IMR-90 (cell line): ENCODE results near the gene IER5L. TPM values are rescaled to one million over a fixed set of nuclear protein-coding genes. Genes with fewer than 3 reads are reported as not detected.

Experiments used
- ATAC-seq: fragments of 200-7000 bp; cut with Tn5 transposase; 2 replicates; pipeline ENCODE4 v1.9.1; 2020; ENCODE audit warnings: low read depth, mild to moderate bottlenecking, moderate library complexity
- BruUV-seq: library from RNA; stranded (reverse); fragments of 400-500 nt; replicated peaks from 2 replicates; lab custom pipeline; 2021; lab: Mats Ljungman, UMichigan
- CTCF ChIA-PET: fragments of 300-600 bp; formaldehyde crosslinking; extraction: SDS; loops from one replicate; lab custom pipeline; 2021; ENCODE audit warnings: antibody characterized with exemption; lab: Yijun Ruan, JAX
- POLR2A ChIA-PET: fragments of 300-600 bp; sonication (Branson Sonifier 250); formaldehyde crosslinking; loops from one replicate; lab custom pipeline; 2022; ENCODE audit warnings: antibody characterized with exemption; ENCODE audit not compliant: unreplicated experiment; lab: Charles Lee
- DNase-seq: peaks from one replicate; pipeline ENCODE4 v3.0.0; 2013
- H2AFZ ChIP-seq: replicated peaks from 2 replicates; pipeline ENCODE3; 2013; ENCODE audit warnings: low read length, mild to moderate bottlenecking; ENCODE audit not compliant: poor library complexity
- H2AK5ac ChIP-seq: 2 replicates; pipeline ENCODE4 v1.6.1; 2013; ENCODE audit warnings: low read depth, low read length, inconsistent platforms
- H2AK9ac ChIP-seq: replicated peaks from 2 replicates; pipeline ENCODE3; 2013; ENCODE audit warnings: mild to moderate bottlenecking, low read depth, low read length, moderate library complexity; ENCODE audit not compliant: poor library complexity
- H2BK120ac ChIP-seq: 2 replicates; pipeline ENCODE4 v1.6.1; 2013; ENCODE audit warnings: low read depth, low read length, inconsistent platforms
- H2BK15ac ChIP-seq: 3 replicates; pipeline ENCODE4 v1.6.1; 2013; ENCODE audit warnings: low read depth, low read length, inconsistent platforms
- H2BK20ac ChIP-seq: 2 replicates; pipeline ENCODE4 v1.6.1; 2013; ENCODE audit warnings: low read depth, mild to moderate bottlenecking, inconsistent platforms, low read length, moderate library complexity
- H2BK5ac ChIP-seq: 2 replicates; pipeline ENCODE4 v1.6.1; 2013; ENCODE audit warnings: mild to moderate bottlenecking, low read depth, low read length, inconsistent platforms; ENCODE audit not compliant: poor library complexity, severe bottlenecking
- H3K14ac ChIP-seq: replicated peaks from 2 replicates; pipeline ENCODE4 v1.6.1; 2013; ENCODE audit warnings: low read depth, low read length, inconsistent platforms
- H3K18ac ChIP-seq: 2 replicates; pipeline ENCODE4 v1.6.1; 2013; ENCODE audit warnings: low read depth, low read length, control low read depth
- H3K23ac ChIP-seq: 2 replicates; pipeline ENCODE4 v1.6.1; 2013; ENCODE audit warnings: low read depth, low read length, inconsistent platforms
- H3K27ac ChIP-seq: 2 replicates; pipeline ENCODE4 v1.5.1; 2013; ENCODE audit warnings: mild to moderate bottlenecking, control low read depth, low read length; ENCODE audit not compliant: insufficient read depth
- H3K27me3 ChIP-seq: 2 replicates; pipeline ENCODE4 v1.6.1; 2013; ENCODE audit warnings: low read length; ENCODE audit not compliant: control insufficient read depth, insufficient read depth
- H3K36me3 ChIP-seq: 2 replicates; pipeline ENCODE4 v1.6.1; 2013; ENCODE audit warnings: low read length, mixed read lengths; ENCODE audit not compliant: control insufficient read depth, insufficient read depth
- H3K4ac ChIP-seq: 2 replicates; pipeline ENCODE4 v1.6.1; 2013; ENCODE audit warnings: low read depth, low read length, inconsistent platforms
- H3K4me1 ChIP-seq: 2 replicates; pipeline ENCODE4 v1.6.1; 2013; ENCODE audit warnings: low read length, mixed read lengths; ENCODE audit not compliant: control insufficient read depth, insufficient read depth
- H3K4me2 ChIP-seq: 2 replicates; pipeline ENCODE4 v1.6.1; 2013; ENCODE audit warnings: low read depth, mild to moderate bottlenecking, control low read depth, low read length, moderate library complexity
- H3K4me3 ChIP-seq: 2 replicates; pipeline ENCODE4 v1.5.1; 2013; ENCODE audit warnings: low read depth, mild to moderate bottlenecking, control low read depth, low read length, moderate library complexity; ENCODE audit not compliant: insufficient read depth
- H3K56ac ChIP-seq: 2 replicates; pipeline ENCODE4 v1.6.1; 2013; ENCODE audit warnings: low read length, inconsistent platforms; ENCODE audit not compliant: insufficient read depth; ENCODE audit errors: extremely low read depth
- H3K79me1 ChIP-seq, 2 experiments: 2 replicates each; pipeline ENCODE4 v1.6.1; 2013; ENCODE audit warnings: low read length in 2 of 2, inconsistent platforms in 1 of 2, low read depth in 1 of 2
- H3K9ac ChIP-seq: 2 replicates; pipeline ENCODE4 v1.6.1; 2013; ENCODE audit warnings: low read depth, low read length, control low read depth
- H3K9me1 ChIP-seq: 2 replicates; pipeline ENCODE4 v1.6.1; 2013; ENCODE audit warnings: low read length, inconsistent platforms; ENCODE audit not compliant: insufficient read depth
- H3K9me3 ChIP-seq: 2 replicates; pipeline ENCODE4 v1.6.1; 2013; ENCODE audit warnings: low read length; ENCODE audit not compliant: control insufficient read depth, insufficient read depth
- H4K20me1 ChIP-seq: 2 replicates; pipeline ENCODE4 v1.6.1; 2013; ENCODE audit warnings: low read length, inconsistent platforms; ENCODE audit not compliant: insufficient read depth
- H4K5ac ChIP-seq: 2 replicates; pipeline ENCODE4 v1.6.1; 2013; ENCODE audit warnings: mild to moderate bottlenecking, low read depth, low read length, control low read depth
- H4K8ac ChIP-seq, 2 experiments: 2 replicates each; pipeline ENCODE4 v1.6.1; 2013; ENCODE audit warnings: low read depth in 2 of 2, low read length in 2 of 2, control low read depth in 1 of 2, inconsistent platforms in 1 of 2
- H4K91ac ChIP-seq: 2 replicates; pipeline ENCODE4 v1.6.1; 2013; ENCODE audit warnings: low read depth, low read length, inconsistent platforms; ENCODE audit not compliant: insufficient read depth
- BHLHE40 ChIP-seq: fragments of 150-350 bp; IDR thresholded peaks from 2 replicates; pipeline ENCODE4 v1.6.1; 2016; ENCODE audit warnings: mild to moderate bottlenecking, low read depth, low read length
- CEBPB ChIP-seq: IDR thresholded peaks from 2 replicates; pipeline ENCODE4 v1.6.1; 2012; ENCODE audit warnings: low read depth, low read length, improper control_type of control experiment
- CHD1 ChIP-seq: IDR thresholded peaks from 2 replicates; pipeline ENCODE4 v1.6.1; 2012; ENCODE audit warnings: low read depth, low read length, improper control_type of control experiment
- ELK1 ChIP-seq: fragments of 150-350 bp; IDR thresholded peaks from 2 replicates; pipeline ENCODE4 v1.6.1; 2016; ENCODE audit warnings: low read depth, mild to moderate bottlenecking, low read length, moderate library complexity, borderline replicate concordance
- FOS ChIP-seq: fragments of 150-350 bp; IDR thresholded peaks from 2 replicates; pipeline ENCODE4 v1.6.1; 2016; ENCODE audit warnings: low read depth, low read length
- MAFK ChIP-seq: IDR thresholded peaks from 2 replicates; pipeline ENCODE4 v1.6.1; 2012; ENCODE audit warnings: low read depth, low read length, improper control_type of control experiment
- MAZ ChIP-seq: IDR thresholded peaks from 2 replicates; pipeline ENCODE4 v1.6.1; 2012; ENCODE audit warnings: low read depth, mild to moderate bottlenecking, low read length, improper control_type of control experiment, moderate library complexity, borderline replicate concordance
- MXI1 ChIP-seq: IDR thresholded peaks from 2 replicates; pipeline ENCODE4 v1.6.1; 2012; ENCODE audit warnings: low read depth, mild to moderate bottlenecking, low read length, moderate library complexity, borderline replicate concordance
- NFE2L2 ChIP-seq: fragments of 150-350 bp; IDR thresholded peaks from 2 replicates; pipeline ENCODE4 v1.6.1; 2016; ENCODE audit warnings: low read depth, mild to moderate bottlenecking, low read length
- POLR2A ChIP-seq: IDR thresholded peaks from 2 replicates; pipeline ENCODE4 v1.6.1; 2012; ENCODE audit warnings: mild to moderate bottlenecking, low read depth, low read length
- RAD21 ChIP-seq: IDR thresholded peaks from 2 replicates; pipeline ENCODE4 v1.6.1; 2012; ENCODE audit warnings: low read length, improper control_type of control experiment
- RCOR1 ChIP-seq: IDR thresholded peaks from 2 replicates; pipeline ENCODE4 v1.6.1; 2012; ENCODE audit warnings: mild to moderate bottlenecking, low read length, improper control_type of control experiment; ENCODE audit not compliant: insufficient replicate concordance
- RFX5 ChIP-seq: IDR thresholded peaks from 2 replicates; pipeline ENCODE4 v1.8.0; 2012; ENCODE audit warnings: low read depth, mild to moderate bottlenecking, low read length, moderate library complexity
- SMC3 ChIP-seq: fragments of 150-350 bp; IDR thresholded peaks from 2 replicates; pipeline ENCODE4 v1.6.1; 2016; ENCODE audit warnings: low read depth, mild to moderate bottlenecking, antibody characterized with exemption, low read length, moderate library complexity
- USF2 ChIP-seq: fragments of 150-350 bp; IDR thresholded peaks from 2 replicates; pipeline ENCODE4 v1.6.1; 2017; ENCODE audit warnings: mild to moderate bottlenecking, antibody characterized with exemption, low read length, low read depth
- WGBS, 2 experiments: methylation state at CpG; one replicate each; pipeline versions ENCODE4 v1.1.5 to v1.1.7; 2013; ENCODE audit warnings: missing lambda C conversion rate in 2 of 2; ENCODE audit not compliant: insufficient read length in 1 of 2; ENCODE audit errors: extremely low coverage in 2 of 2; 5-methylcytosine and 5-hydroxymethylcytosine counted together
- dilution Hi-C: fragments of 300-500 bp; cut with HindIII; formaldehyde crosslinking; loops from one replicate; pipeline ENCODE4 v1.14.3; 2018; ENCODE audit warnings: low sequenced_read_pairs; ENCODE audit not compliant: unreplicated experiment
- in situ Hi-C: fragments of 300-500 bp; cut with MboI; formaldehyde crosslinking; loops from 3 replicates; pipeline ENCODE4 v1.14.3; 2019; ENCODE audit warnings: low sequenced_read_pairs, inconsistent platforms, mixed read lengths
- intact Hi-C: fragments of 100-400 bp; cut with micrococcal nuclease; formaldehyde crosslinking; loops from 2 replicates; pipeline ENCODE4 v1.10.0; 2022
- polyA plus RNA-seq, 3 experiments: library from polyadenylated mRNA; depleted of rRNA; stranded (reverse); fragments of >200 nt; gene quantifications; 2 replicates each; pipeline ENCODE4 v1.2.3, GENCODE V29; 2012; ENCODE audit warnings: low replicate concordance in 1 of 3
- total RNA-seq: library from RNA; depleted of rRNA; stranded (reverse); fragments of >200 nt; gene quantifications from 2 replicates; pipeline ENCODE4 v1.2.3, GENCODE V29; 2012

IER5L gene
- total and polyA plus RNA-seq, 2 of the 4 experiments (the other 2 are of a cell fraction), result 12.5 to 13.4 TPM

GRCh38 chr9:129224618-129225489 is 46.8 kb upstream of the IER5L start:
- peak overlapping the region; percentile 10; the same call in 1 of the 2 replicates for H2BK120ac ChIP-seq
- H2BK5ac ChIP-seq, result no peak overlapping the region
- H3K27me3 ChIP-seq, result no peaks in the 10 kb centered on the region; the same call in none of the 2 replicates
- H3K4ac ChIP-seq, result 0 out of 2 replicates have a peak overlapping the region, but pooled peaks have one; percentile 15
- no peaks in the 10 kb centered on the region for H3K36me3 ChIP-seq
- no peak overlapping the region for H2BK20ac ChIP-seq
- no TSS peak for BruUV-seq
- H3K27ac ChIP-seq, result no peak overlapping the region
- ChIA-PET POLR2A (no interaction called here), CTCF (no interaction called here)
- in situ Hi-C loops (no loop called here), intact Hi-C loops (no loop called here), dilution Hi-C loops (no loop called here)
- DNase-seq (no peak), ATAC-seq (no peak)
- no peak overlapping the region for H2AFZ ChIP-seq
- H2AK9ac ChIP-seq, result peak overlapping the region; percentile 46
- H3K56ac ChIP-seq, result no peak overlapping the region
- no peak overlapping the region for H3K14ac ChIP-seq
- no peak overlapping the region for H3K4me2 ChIP-seq
- no peaks in the 10 kb centered on the region for H3K9me3 ChIP-seq
- no peak overlapping the region for H3K9ac ChIP-seq
- no peak overlapping the region for H3K23ac ChIP-seq
- H3K4me1 ChIP-seq, result peaks cover 3% of the 10 kb centered on the region; the same call in 1 of the 2 replicates
- H4K20me1 ChIP-seq, result no peaks in the 10 kb centered on the region
- no peaks in the 10 kb centered on the region for H3K79me1 ChIP-seq
- peak overlapping the region; percentile 37; the same call in 1 of the 2 replicates for H2AK5ac ChIP-seq
- no peak overlapping the region for H2BK15ac ChIP-seq
- H4K91ac ChIP-seq, result no peak overlapping the region
- H3K4me3 ChIP-seq, result no peak overlapping the region
- peaks cover 4% of the 10 kb centered on the region for H3K9me1 ChIP-seq
- H4K5ac ChIP-seq, result no peak overlapping the region
- no peak overlapping the region for H3K18ac ChIP-seq
- WGBS, 2 experiments, result 92% methylated on average over 11 of the region's 17 CpGs; no CpG with 5 or more reads in 1 of the 2 experiments
- H4K8ac ChIP-seq, result peak overlapping the region in 1 of 2 experiments; percentile 48; a peak in 1 of 4 replicates
- TF ChIP-seq MAFK, result no peak
- no peak for TF ChIP-seq BHLHE40
- no peak for TF ChIP-seq USF2
- TF ChIP-seq ELK1, result no peak
- TF ChIP-seq SMC3, result no peak
- TF ChIP-seq RCOR1, result no peak
- no peak for TF ChIP-seq RAD21
- TF ChIP-seq MAZ, result no peak
- TF ChIP-seq POLR2A, result no peak
- no peak for TF ChIP-seq MXI1
- no peak for TF ChIP-seq CHD1
- no peak for TF ChIP-seq RFX5
- no peak for TF ChIP-seq CEBPB
- TF ChIP-seq FOS, result no peak
- TF ChIP-seq NFE2L2, result no peak
